ENCODE results near the gene MACROH2A1.

MACROH2A1 gene

DNA sequence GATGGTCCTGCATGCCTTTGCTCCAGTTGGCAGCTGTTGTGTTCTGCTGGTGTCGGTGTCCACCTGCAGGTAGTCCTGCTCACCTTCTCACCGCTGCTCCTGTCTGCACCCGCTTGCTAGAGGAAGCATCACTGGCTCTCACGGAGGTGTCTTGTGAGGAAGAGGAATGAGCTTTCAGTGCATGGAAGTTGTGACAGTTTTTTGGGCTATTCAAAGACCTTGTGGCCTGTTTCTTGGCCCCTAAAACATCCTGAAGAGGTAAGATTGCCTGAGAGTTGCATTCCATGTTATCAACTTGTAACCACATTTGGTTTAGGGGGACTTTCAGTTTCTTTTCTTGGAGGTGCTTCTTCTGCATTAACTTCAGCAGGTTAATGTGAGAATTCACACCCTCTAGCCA lies 85.6 kb downstream of the MACROH2A1 start:
- DNase-seq, result no peak
- no peaks in the 10 kb centered on the region for H3K9me3 ChIP-seq

DNA sequence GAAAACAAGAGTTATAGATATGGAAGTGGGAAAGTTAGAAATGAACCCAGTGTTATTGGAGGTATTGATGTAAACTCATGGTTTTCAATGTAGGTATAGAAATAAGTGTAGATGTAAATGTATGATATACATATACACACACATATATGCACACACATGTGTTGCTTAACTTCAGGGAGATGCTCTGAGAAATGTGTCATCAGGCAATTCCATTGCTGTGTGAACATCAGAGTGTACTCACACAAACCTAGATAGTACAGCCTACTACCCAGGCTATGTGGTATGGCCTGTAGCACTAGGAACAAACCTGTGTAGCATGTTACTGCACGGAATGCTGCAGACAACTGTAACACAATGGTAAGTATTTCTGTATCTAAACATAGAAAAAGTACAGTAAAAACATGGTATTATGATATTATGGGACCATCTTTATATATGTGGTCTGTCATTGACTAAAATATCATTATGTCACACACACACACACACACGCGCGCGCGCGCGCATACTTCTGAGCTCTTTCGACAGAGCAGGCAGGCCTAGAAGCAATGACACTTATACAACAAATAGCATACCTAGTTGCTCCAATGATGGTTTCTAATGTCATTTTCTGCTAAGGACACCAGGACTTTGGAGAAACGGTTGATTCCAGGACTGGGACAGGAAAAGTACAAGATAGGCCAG lies 86.6 kb downstream of the MACROH2A1 start:
- Histone ChIP-seq H3K4me1 (no peaks in the 10 kb centered on the region), H3K4me3 (ENCODE audit: low read depth, low read length) (no peak overlapping the region), H3K36me3 (no peaks in the 10 kb centered on the region), H3K9me3 (no peaks in the 10 kb centered on the region), H3K27me3 (no peaks in the 10 kb centered on the region)
- no peak for DNase-seq
- TF ChIP-seq, protein P1, sequence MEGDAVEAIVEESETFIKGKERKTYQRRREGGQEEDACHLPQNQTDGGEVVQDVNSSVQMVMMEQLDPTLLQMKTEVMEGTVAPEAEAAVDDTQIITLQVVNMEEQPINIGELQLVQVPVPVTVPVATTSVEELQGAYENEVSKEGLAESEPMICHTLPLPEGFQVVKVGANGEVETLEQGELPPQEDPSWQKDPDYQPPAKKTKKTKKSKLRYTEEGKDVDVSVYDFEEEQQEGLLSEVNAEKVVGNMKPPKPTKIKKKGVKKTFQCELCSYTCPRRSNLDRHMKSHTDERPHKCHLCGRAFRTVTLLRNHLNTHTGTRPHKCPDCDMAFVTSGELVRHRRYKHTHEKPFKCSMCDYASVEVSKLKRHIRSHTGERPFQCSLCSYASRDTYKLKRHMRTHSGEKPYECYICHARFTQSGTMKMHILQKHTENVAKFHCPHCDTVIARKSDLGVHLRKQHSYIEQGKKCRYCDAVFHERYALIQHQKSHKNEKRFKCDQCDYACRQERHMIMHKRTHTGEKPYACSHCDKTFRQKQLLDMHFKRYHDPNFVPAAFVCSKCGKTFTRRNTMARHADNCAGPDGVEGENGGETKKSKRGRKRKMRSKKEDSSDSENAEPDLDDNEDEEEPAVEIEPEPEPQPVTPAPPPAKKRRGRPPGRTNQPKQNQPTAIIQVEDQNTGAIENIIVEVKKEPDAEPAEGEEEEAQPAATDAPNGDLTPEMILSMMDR (IDR thresholded peaks at IDR 0.05; ENCODE audit: low read depth, low read length), result no peak

More for the DNA sequence above, 85.6 kb downstream of the MACROH2A1 start:
- no peaks in the 10 kb centered on the region for H3K36me3 ChIP-seq
- no peak overlapping the region for H3K4me3 ChIP-seq (ENCODE audit: low read depth, low read length)
- TF ChIP-seq, protein P1 (IDR thresholded peaks at IDR 0.05; ENCODE audit: low read depth, low read length), result no peak
- H3K4me1 ChIP-seq, result no peaks in the 10 kb centered on the region
- H3K27me3 ChIP-seq, result no peaks in the 10 kb centered on the region

DNA sequence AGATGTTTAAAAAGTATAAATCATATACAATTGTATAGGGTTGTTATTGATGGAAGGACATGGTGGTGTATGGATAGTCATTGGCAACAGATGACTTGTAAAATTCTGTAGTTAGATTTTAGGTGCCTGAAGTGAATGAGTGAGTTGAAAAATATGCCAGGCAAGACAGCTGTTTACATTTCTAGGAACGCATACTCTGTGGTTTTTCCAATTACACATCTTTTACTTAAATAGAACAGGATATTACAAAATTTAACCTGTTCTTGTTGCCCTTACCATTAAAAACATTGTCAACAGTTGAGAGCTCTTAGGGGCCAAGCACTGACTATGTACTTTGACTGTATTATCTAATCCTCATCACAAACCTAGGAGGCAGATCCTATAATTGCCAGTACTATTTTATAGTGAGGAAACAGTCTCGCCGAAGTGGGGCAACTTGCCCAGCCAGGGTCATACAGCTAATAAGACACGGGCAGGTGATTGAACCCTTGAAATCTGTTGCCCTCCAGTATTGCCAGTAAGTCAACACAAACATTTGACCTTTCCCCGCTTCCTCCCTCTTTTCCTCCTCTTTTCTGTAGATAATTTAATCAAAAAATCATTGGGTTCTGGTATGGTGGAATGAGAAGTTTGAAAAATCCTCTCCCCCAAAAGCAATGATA lies 88.6 kb downstream of the MACROH2A1 start:
- no peaks in the 10 kb centered on the region for H3K27me3 ChIP-seq
- TF ChIP-seq, protein P1 (IDR thresholded peaks at IDR 0.05; ENCODE audit: low read depth, low read length), result no peak
- no peaks in the 10 kb centered on the region for H3K4me1 ChIP-seq
- no peaks in the 10 kb centered on the region for H3K36me3 ChIP-seq
- no peaks in the 10 kb centered on the region for H3K9me3 ChIP-seq
- no peak overlapping the region for H3K4me3 ChIP-seq (ENCODE audit: low read depth, low read length)
- DNase-seq, result no peak

DNA sequence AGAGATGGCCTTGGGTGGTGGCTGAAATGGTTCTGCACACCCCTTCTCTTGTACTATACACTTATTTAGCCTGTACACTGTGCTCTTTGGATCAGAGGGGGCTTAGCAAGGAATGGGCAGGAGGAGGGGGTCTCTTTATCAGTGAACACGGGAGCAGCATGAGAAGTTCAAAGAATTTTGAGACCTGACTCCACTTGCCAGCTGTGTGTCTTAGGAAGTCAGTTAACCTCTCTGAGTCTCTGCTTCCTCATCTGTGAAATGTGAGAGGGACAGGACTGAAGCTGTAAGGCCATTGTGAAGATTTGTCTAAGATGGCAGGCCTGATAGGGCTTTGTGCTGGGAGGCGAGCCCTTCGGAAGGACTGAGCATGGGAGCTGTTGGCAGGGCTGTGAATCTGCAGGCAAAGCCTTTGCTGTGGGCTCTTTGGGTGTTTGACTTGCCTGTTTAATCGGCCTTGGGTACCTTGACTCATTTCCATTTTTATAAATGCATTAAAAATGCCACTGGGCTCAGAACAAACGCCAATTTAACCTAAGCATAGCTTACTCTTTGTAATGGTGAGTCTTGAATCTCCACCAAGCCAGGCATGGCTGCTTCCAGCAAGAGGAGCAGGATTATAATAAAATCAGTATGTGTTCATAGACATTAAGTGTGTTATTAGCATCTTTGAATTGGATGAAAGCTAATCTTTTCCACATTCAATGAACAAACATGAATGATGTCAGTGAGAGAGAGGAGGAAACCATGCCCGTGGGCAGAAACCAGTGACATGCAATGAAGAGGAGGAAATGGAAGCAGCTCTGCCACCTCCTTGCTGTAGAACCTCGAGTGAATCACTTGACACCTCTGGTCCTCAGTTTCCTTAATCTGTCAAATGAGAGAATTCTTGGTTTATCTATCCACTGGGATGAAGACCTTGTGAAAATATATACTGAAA lies 89.4 kb downstream of the MACROH2A1 start:
- H3K9me3 ChIP-seq, result no peaks in the 10 kb centered on the region
- no peaks in the 10 kb centered on the region for H3K36me3 ChIP-seq
- no peaks in the 10 kb centered on the region for H3K27me3 ChIP-seq
- DNase-seq, result no peak
- TF ChIP-seq, protein P1 (IDR thresholded peaks at IDR 0.05; ENCODE audit: low read depth, low read length), result no peak
- no peak overlapping the region for H3K4me3 ChIP-seq (ENCODE audit: low read depth, low read length)
- no peaks in the 10 kb centered on the region for H3K4me1 ChIP-seq

DNA sequence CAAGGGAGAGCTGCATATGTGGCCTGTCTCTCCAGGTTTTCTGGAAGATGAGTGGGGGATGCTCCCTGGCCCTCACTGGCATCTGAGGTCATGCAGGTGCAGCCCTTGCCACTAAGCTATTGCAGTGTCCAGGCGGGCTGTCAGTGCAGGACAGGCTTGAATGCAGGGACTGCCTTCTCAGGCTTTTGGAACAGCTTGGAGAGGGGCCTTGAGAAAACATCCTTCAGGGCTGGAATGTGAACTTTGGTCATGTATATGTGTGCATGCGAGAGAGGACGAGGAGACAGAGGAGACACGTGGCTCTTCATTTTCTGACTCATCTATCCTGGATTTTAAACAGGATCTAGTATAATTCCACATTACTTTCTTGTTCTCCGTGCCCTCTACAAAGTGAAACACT lies 90.3 kb downstream of the MACROH2A1 start:
- DNase-seq, result no peak
- H3K36me3 ChIP-seq, result no peaks in the 10 kb centered on the region
- TF ChIP-seq, protein P1 (IDR thresholded peaks at IDR 0.05; ENCODE audit: low read depth, low read length), result no peak
- H3K4me3 ChIP-seq (ENCODE audit: low read depth, low read length), result no peak overlapping the region
- no peaks in the 10 kb centered on the region for H3K9me3 ChIP-seq
- no peaks in the 10 kb centered on the region for H3K27me3 ChIP-seq
- H3K4me1 ChIP-seq, result no peaks in the 10 kb centered on the region

Data from BE2C (cell line).